ENCODE measurements around the gene DCAF4. TPM values are rescaled to one million over a fixed set of nuclear protein-coding genes. Genes with fewer than 3 reads are reported as not detected.

Gene DCAF4
- total RNA-seq, 2 donors from 2014 or later: 8.9 to 29.6 TPM

- H3K27ac ChIP-seq: no peak overlapping the region
- TF ChIP-seq CTCF (IDR thresholded peaks at IDR 0.05): no peak
- TF ChIP-seq POLR2AphosphoS5 (IDR thresholded peaks at IDR 0.05): no peak
- no peak for TF ChIP-seq POLR2A (IDR thresholded peaks at IDR 0.05)
- no peak overlapping the region for H3K4me3 ChIP-seq
- no peaks in the 10 kb centered on the region for H3K9me3 ChIP-seq
- no peaks in the 10 kb centered on the region for H3K4me1 ChIP-seq (replicated peaks)
- no peaks in the 10 kb centered on the region for H3K36me3 ChIP-seq
- intact Hi-C loops (cut with DNase I): no loop called here
- H3K27me3 ChIP-seq (replicated peaks; ENCODE audit: insufficient read depth): no peaks in the 10 kb centered on the region
- DNase-seq (ENCODE audit: low spot score): no peak
Observed at GRCh38 chr14:72921396-72921795, 4.9 kb upstream of the DCAF4 start.

- Histone ChIP-seq H3K27me3 (replicated peaks; ENCODE audit: insufficient read depth) (no peaks in the 10 kb centered on the region), H3K4me3 (no peak overlapping the region), H3K27ac (no peak overlapping the region), H3K36me3 (no peaks in the 10 kb centered on the region), H3K9me3 (no peaks in the 10 kb centered on the region), H3K4me1 (replicated peaks) (no peaks in the 10 kb centered on the region)
- TF ChIP-seq POLR2AphosphoS5 (IDR thresholded peaks at IDR 0.05) (no peak), CTCF (IDR thresholded peaks at IDR 0.05) (no peak), POLR2A (IDR thresholded peaks at IDR 0.05) (no peak)
- intact Hi-C loops (cut with DNase I): no loop called here
- DNase-seq (ENCODE audit: low spot score): no peak
- 40% methylated on average over 5 of the region's 5 CpGs for WGBS
Observed at GRCh38 chr14:72924337-72924736, 1.9 kb upstream of the DCAF4 start.

DNA sequence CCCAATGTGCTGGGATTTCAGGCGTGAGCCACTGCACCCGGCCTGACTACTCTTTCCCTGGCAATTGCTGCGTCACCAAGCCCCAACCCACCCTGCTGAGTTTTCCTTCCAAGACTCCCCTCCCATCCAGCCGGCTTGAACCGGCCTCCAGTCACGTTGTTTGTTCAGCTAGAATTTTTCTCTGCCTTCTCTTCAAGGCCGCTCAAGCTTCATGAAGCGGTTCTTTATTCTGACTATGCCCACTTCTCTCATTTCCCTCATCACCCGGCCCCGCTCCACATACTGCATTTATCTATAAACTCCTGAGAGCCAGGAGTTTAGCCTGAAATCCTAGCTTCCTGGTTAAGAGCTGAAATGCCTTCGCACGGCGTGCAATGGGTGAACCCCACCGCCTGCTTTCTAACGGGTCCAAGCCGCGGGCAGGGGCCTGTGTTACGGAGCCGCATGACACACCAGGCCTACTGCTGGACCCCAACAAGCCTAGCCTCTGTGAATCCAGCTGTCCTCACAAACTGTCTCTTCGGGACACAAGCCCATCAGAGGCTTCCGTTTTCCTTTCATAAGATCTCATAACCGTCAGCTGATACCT is 999 bp upstream of the DCAF4 start:
- no peak for DNase-seq (ENCODE audit: low spot score)
- Histone ChIP-seq H3K27me3 (replicated peaks; ENCODE audit: insufficient read depth) (no peaks in the 10 kb centered on the region), H3K4me3 (peak overlapping the region in 1 of 2 donors; percentile 53), H3K27ac (no peak overlapping the region), H3K36me3 (no peaks in the 10 kb centered on the region), H3K9me3 (no peaks in the 10 kb centered on the region), H3K4me1 (replicated peaks) (no peaks in the 10 kb centered on the region)
- 80% methylated on average over 22 of the region's 22 CpGs for WGBS
- TF ChIP-seq POLR2A (IDR thresholded peaks at IDR 0.05) (no peak), CTCF (IDR thresholded peaks at IDR 0.05) (no peak), POLR2AphosphoS5 (IDR thresholded peaks at IDR 0.05) (no peak)
- intact Hi-C loops (cut with DNase I): no loop called here

DNA sequence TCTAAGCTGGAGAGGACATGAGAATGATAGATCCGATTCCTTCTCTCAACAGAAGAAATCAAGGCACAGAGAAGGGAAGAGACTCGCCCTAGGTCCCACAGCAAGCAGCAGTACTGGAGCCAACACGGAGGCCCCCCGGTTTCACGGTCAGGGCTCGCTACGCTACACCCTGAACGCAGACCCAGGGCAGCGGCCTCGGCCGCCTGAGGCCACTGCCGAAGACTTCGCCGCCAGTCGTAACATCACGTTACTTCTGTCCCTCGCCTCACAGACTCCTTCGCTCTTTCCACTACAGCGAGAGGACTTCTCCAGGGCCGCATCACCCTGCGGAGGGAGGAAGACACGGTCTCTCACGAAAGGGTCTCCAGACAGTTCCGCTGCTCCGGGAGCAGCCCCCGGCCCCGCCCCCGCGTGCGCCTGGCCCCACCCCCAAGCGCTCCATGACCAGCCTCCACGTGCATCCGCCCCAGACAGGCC is 411 bp upstream of the DCAF4 start:
- Histone ChIP-seq H3K4me1 (replicated peaks) (no peaks in the 10 kb centered on the region), H3K27me3 (replicated peaks; ENCODE audit: insufficient read depth) (no peaks in the 10 kb centered on the region), H3K9me3 (no peaks in the 10 kb centered on the region), H3K27ac (no peak overlapping the region), H3K36me3 (no peaks in the 10 kb centered on the region), H3K4me3 (peak overlapping the region; percentile 53 to 55)
- TF ChIP-seq POLR2AphosphoS5 (IDR thresholded peaks at IDR 0.05): no peak
- no peak for TF ChIP-seq POLR2A (IDR thresholded peaks at IDR 0.05)
- no peak for TF ChIP-seq CTCF (IDR thresholded peaks at IDR 0.05)
- intact Hi-C loops (cut with DNase I): no loop called here
- no peak for DNase-seq (ENCODE audit: low spot score)
- 4% methylated on average over 33 of the region's 33 CpGs for WGBS

- H3K4me3 ChIP-seq: no peak overlapping the region
- H3K27me3 ChIP-seq (replicated peaks; ENCODE audit: insufficient read depth): no peaks in the 10 kb centered on the region
- no peaks in the 10 kb centered on the region for H3K4me1 ChIP-seq (replicated peaks)
- H3K27ac ChIP-seq: no peak overlapping the region
- intact Hi-C loops (cut with DNase I): no loop called here
- no peaks in the 10 kb centered on the region for H3K36me3 ChIP-seq
- DNase-seq (ENCODE audit: low spot score): no peak
- TF ChIP-seq POLR2A (IDR thresholded peaks at IDR 0.05): no peak
- no peak for TF ChIP-seq POLR2AphosphoS5 (IDR thresholded peaks at IDR 0.05)
- no peak for TF ChIP-seq CTCF (IDR thresholded peaks at IDR 0.05)
- 93% methylated on average over 21 of the region's 21 CpGs for WGBS
- no peaks in the 10 kb centered on the region for H3K9me3 ChIP-seq
Observed at GRCh38 chr14:72928872-72929271, 2.6 kb downstream of the DCAF4 start.
